GM21526 (cell line): ENCODE results near the gene IKZF1.
A peak's percentile ranks its signal among the peaks of the same experiment; 100 is the strongest.

Source experiments
- ATAC-seq: cut with Tn5 transposase; IDR thresholded peaks from one replicate; pipeline ENCODE4 v1.9.1; 2021; ENCODE audit warnings: moderate library complexity; ENCODE audit not compliant: unreplicated experiment, low FRiP score

IKZF1 gene

GRCh38 chr7:50367570-50367969 is 63.1 kb downstream of the IKZF1 start:
- no peak for ATAC-seq

- ATAC-seq: peak; percentile 44
Measured at GRCh38 chr7:50368366-50368765, 63.9 kb downstream of the IKZF1 start.

- no peak for ATAC-seq
Measured at GRCh38 chr7:50369143-50370026, 64.9 kb downstream of the IKZF1 start.

GRCh38 chr7:50370884-50371283 is 66.4 kb downstream of the IKZF1 start:
- no peak for ATAC-seq

- ATAC-seq: no peak
Measured at GRCh38 chr7:50371551-50372021, 67.1 kb downstream of the IKZF1 start.

- no peak for ATAC-seq
Measured at GRCh38 chr7:50372923-50373322, 68.4 kb downstream of the IKZF1 start.

GRCh38 chr7:50376056-50376820 is 71.7 kb downstream of the IKZF1 start:
- ATAC-seq: no peak

- no peak for ATAC-seq
Measured at GRCh38 chr7:50377356-50377755, 72.8 kb downstream of the IKZF1 start.

GRCh38 chr7:50379082-50379481 is 74.6 kb downstream of the IKZF1 start:
- no peak for ATAC-seq

GRCh38 chr7:50379539-50379938 is 75.0 kb downstream of the IKZF1 start:
- ATAC-seq: no peak

GRCh38 chr7:50382455-50382854 is 77.9 kb downstream of the IKZF1 start:
- no peak for ATAC-seq

- ATAC-seq: no peak
Measured at GRCh38 chr7:50387351-50387750, 82.8 kb downstream of the IKZF1 start.

GRCh38 chr7:50389961-50390360 is 85.4 kb downstream of the IKZF1 start:
- no peak for ATAC-seq

GRCh38 chr7:50391386-50391785 is 86.9 kb downstream of the IKZF1 start:
- ATAC-seq: no peak

GRCh38 chr7:50393076-50393475 is 88.6 kb downstream of the IKZF1 start:
- ATAC-seq: no peak

GRCh38 chr7:50393547-50394252 is 89.2 kb downstream of the IKZF1 start:
- no peak for ATAC-seq

- no peak for ATAC-seq
Measured at GRCh38 chr7:50394315-50394714, 89.8 kb downstream of the IKZF1 start.

- peak; percentile 4 for ATAC-seq
Measured at GRCh38 chr7:50396856-50397255, 92.3 kb downstream of the IKZF1 start.

GRCh38 chr7:50397320-50397970 is 92.9 kb downstream of the IKZF1 start:
- ATAC-seq: peak; percentile 66

GRCh38 chr7:50397971-50398324 is 93.4 kb downstream of the IKZF1 start:
- no peak for ATAC-seq

GRCh38 chr7:50399206-50399605 is 94.7 kb downstream of the IKZF1 start:
- ATAC-seq: no peak
